Measurements from ENCODE around the gene CHST5. TPM values are rescaled to one million over a fixed set of nuclear protein-coding genes. Genes with fewer than 3 reads are reported as not detected.
"Not testable (repeated sequence)": the region's sequence is repeated elsewhere in the genome, so short reads cannot be mapped to it uniquely, and the experiment has no call there.

The CHST5 gene
- total RNA-seq, 1 experiment from 2014 or later: 1.3 TPM

DNA sequence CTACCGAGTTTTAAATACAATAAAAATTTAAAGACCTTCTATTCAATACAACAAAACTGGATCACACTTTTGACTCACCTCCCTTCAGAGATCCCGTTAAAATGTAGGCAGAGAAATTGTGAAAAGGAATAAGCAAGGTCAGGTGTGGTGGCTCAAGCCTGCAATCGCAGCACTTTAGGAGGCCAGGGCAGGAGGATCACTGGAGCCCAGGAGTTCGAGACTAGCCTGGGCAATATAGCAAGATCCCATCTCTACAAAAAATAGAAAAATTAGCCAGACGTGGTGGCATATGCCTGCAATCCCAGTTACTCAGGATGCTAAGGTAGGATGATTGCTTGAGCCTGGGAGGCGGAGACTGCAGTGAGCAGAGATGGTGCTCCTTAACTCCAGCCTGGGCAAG, 16.7 kb downstream of the CHST5 start:
- intact Hi-C loops (cut with micrococcal nuclease; ENCODE audit: unreplicated experiment): no loop called here
- Histone ChIP-seq H4K20me1 (ENCODE audit: insufficient read depth) (no peaks in the 10 kb centered on the region), H3K27me3 (ENCODE audit: insufficient read depth, low read depth) (no peaks in the 10 kb centered on the region), H3K4me1 (replicated peaks; ENCODE audit: insufficient read depth) (0 out of 2 replicates have a peak, but pooled peaks cover 6% of the 10 kb centered on the region), H3K79me2 (ENCODE audit: low read depth) (no peaks in the 10 kb centered on the region), H3K9me2 (ENCODE audit: insufficient read depth) (no peaks in the 10 kb centered on the region), H2AFZ (no peak overlapping the region), H3K27ac (no peak overlapping the region), H3K9me3 (ENCODE audit: insufficient read depth, low read depth) (no peaks in the 10 kb centered on the region), H3K4me2 (no peak overlapping the region), H3F3A (ENCODE audit: insufficient read depth, low read depth) (peaks cover 9% of the 10 kb centered on the region; the same call in 1 of the 2 replicates), H3K4me3 (no peak overlapping the region), H3K36me3 (ENCODE audit: low read depth) (no peaks in the 10 kb centered on the region)
- ChIA-PET POLR2A (ENCODE audit: unreplicated experiment) (no interaction called here), CTCF (interaction anchor here (0.7 kb wide), 1 partner anchor 132 kb away, joined by 3 read pairs; no protein-coding TSS in a partner anchor)
- no peak for DNase-seq
- no TSS peak for BruUV-seq (replicated peaks)
- TF ChIP-seq, protein P1, sequence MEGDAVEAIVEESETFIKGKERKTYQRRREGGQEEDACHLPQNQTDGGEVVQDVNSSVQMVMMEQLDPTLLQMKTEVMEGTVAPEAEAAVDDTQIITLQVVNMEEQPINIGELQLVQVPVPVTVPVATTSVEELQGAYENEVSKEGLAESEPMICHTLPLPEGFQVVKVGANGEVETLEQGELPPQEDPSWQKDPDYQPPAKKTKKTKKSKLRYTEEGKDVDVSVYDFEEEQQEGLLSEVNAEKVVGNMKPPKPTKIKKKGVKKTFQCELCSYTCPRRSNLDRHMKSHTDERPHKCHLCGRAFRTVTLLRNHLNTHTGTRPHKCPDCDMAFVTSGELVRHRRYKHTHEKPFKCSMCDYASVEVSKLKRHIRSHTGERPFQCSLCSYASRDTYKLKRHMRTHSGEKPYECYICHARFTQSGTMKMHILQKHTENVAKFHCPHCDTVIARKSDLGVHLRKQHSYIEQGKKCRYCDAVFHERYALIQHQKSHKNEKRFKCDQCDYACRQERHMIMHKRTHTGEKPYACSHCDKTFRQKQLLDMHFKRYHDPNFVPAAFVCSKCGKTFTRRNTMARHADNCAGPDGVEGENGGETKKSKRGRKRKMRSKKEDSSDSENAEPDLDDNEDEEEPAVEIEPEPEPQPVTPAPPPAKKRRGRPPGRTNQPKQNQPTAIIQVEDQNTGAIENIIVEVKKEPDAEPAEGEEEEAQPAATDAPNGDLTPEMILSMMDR (conservative IDR thresholded peaks at IDR 0.05): no peak
- TF ChIP-seq EZH2 (IDR thresholded peaks at IDR 0.05; ENCODE audit: low read depth): no peak

- H3K9me3 ChIP-seq (ENCODE audit: insufficient read depth, low read depth); H4K20me1 ChIP-seq (ENCODE audit: insufficient read depth); H3F3A ChIP-seq (ENCODE audit: insufficient read depth, low read depth); H3K79me2 ChIP-seq (ENCODE audit: low read depth); H3K4me1 ChIP-seq (replicated peaks; ENCODE audit: insufficient read depth); H3K9me2 ChIP-seq (ENCODE audit: insufficient read depth); H3K27me3 ChIP-seq (ENCODE audit: insufficient read depth, low read depth); H3K36me3 ChIP-seq (ENCODE audit: low read depth): not testable (repeated sequence)
- peak in 1 of 2 experiments; percentile 9 for DNase-seq
- Histone ChIP-seq H3K27ac (peak overlapping the region; percentile 44; the same call in 1 of the 2 replicates), H3K4me2 (peak overlapping the region; percentile 98), H2AFZ (peak overlapping the region; percentile 98), H3K4me3 (peak overlapping the region; percentile 95)
- TSS peak; percentile 57 for BruUV-seq (replicated peaks)
- CTCF ChIA-PET: interaction anchor here (0.5 to 1.3 kb wide), 17 partner anchors 8 to 1655 kb away, joined by 3 to 12 read pairs (median 3); partner anchors contain the start of genes CFDP1, CHST6, GABARAPL2 and KARS1
- intact Hi-C loops (cut with micrococcal nuclease; ENCODE audit: unreplicated experiment): loop anchor here (2.0 kb wide), 1 partner anchor 50 kb away; the partner anchor contains the start of gene GABARAPL2
- POLR2A ChIA-PET (ENCODE audit: unreplicated experiment): interaction anchor here (0.6 to 1.3 kb wide), 6 partner anchors 19 to 630 kb away, joined by 3 to 14 read pairs (median 6); partner anchors contain the start of genes ADAT1, LDHD and WDR59
These were observed 19.5 kb downstream of the CHST5 start for GRCh38 chr16:75516189-75516966.

DNA sequence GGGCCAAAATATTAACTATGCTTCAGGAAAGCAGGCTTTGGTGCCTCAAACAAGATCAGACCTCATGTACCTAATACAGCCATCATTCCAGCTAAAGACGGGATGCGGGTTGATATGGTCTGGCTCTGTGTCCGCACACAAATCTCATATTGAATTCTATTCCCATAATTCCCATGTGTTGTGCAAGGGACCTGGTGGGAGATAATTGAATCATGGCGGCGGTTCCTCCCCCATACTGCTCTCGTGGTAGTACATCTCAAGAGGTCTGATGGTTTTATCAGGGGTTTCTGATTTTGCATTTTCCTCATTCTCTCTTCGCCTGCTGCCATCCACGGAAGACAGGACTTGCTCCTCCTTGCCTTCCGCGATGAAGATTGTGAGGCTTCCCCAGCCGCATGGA, 21.6 kb downstream of the CHST5 start:
- POLR2A ChIA-PET (ENCODE audit: unreplicated experiment): interaction anchor here (0.6 kb wide), 1 partner anchor 17 kb away, joined by 6 read pairs; no protein-coding TSS in a partner anchor
- BruUV-seq (replicated peaks): no TSS peak
- CTCF ChIA-PET: no interaction called here

More for the DNA sequence above, 21.6 kb downstream of the CHST5 start:
- Histone ChIP-seq H3K9me2 (ENCODE audit: insufficient read depth) (no peaks in the 10 kb centered on the region), H3K79me2 (ENCODE audit: low read depth) (no peaks in the 10 kb centered on the region), H3K36me3 (ENCODE audit: low read depth) (no peaks in the 10 kb centered on the region), H3K27ac (no peak overlapping the region), H3K4me3 (no peak overlapping the region), H3K4me1 (replicated peaks; ENCODE audit: insufficient read depth) (peaks cover 13% of the 10 kb centered on the region), H3K9me3 (ENCODE audit: insufficient read depth, low read depth) (no peaks in the 10 kb centered on the region), H3F3A (ENCODE audit: insufficient read depth, low read depth) (peaks cover 4% of the 10 kb centered on the region; the same call in 1 of the 2 replicates), H3K4me2 (no peak overlapping the region), H2AFZ (no peak overlapping the region), H3K27me3 (ENCODE audit: insufficient read depth, low read depth) (no peaks in the 10 kb centered on the region), H4K20me1 (ENCODE audit: insufficient read depth) (no peaks in the 10 kb centered on the region)
- TF ChIP-seq, protein P1 (conservative IDR thresholded peaks at IDR 0.05): no peak
- TF ChIP-seq EZH2 (IDR thresholded peaks at IDR 0.05; ENCODE audit: low read depth): no peak
- intact Hi-C loops (cut with micrococcal nuclease; ENCODE audit: unreplicated experiment): no loop called here
- DNase-seq: no peak
